Activated CD8-positive, alpha-beta memory T cell treated with anti-CD3 and anti-CD28 coated beads, Interleukin-2, amount 50 U/mL, for 1 hour (primary cell): ENCODE measurements around the gene CD8B2.
"Not testable (repeated sequence)": the region's sequence is repeated elsewhere in the genome, so short reads cannot be mapped to it uniquely, and the experiment has no call there.

Experiments
- DNase-seq: peaks from one replicate; pipeline ENCODE4 v3.0.0-alpha.2; 2020; ENCODE audit errors: extremely low read depth

CD8B2 gene

DNA sequence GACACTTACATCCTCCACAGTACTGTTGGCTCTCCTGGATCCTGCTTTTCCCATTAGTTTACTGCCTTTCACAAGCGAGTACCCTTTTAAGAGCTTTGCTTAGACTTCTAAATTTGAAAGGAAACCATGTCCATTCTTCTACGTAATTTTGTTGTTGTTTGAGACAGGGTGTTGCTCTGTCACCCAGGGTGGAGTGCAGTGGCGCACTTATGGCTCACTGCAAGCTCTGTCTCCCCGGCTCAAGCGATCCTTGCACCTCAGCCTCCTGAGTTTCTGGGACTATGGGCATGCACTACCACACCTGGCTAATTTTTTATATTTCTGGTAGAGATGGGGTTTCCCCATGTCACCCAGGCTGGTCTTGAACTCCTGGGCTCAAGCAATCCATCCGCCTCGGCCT is 24.8 kb downstream of the CD8B2 start:
- not testable (repeated sequence) for DNase-seq

DNA sequence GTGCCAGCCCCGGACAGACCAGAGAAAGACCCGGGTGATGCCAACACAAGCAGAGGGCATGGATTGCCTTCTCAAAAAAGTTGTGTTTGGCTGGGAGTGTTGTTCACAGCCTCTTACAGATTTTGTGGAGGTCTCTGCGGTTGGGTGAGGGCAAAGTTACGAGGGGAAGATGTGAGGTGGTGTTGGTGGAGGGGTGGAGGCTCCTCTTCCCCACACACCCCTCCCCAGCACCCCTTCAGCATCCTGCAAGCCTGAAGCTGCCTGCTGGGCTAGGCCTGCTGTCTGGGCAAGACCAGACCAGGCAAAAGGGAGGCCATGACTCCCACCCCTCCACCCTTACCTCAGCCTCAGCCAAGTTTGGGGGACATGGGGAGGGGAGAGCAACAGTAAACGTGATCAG is 26.2 kb downstream of the CD8B2 start:
- not testable (repeated sequence) for DNase-seq

DNA sequence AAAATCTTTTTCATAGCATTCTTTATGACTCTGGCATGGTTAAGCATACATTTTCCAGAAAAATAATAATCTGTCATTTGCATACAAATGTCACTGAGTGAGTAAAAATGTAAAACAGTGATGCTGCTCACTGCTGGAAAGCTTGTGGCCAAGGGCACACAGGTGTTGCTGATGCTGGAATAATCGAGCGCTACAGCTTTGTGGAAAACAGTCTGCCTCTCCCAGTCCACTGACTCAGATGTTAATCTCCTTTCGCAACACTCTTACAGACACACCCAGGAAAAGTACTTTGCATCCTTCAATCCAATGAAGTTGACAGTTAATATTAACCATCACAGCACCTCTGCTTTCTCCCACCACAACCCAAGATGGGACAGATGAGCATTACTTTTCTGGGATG is 27.7 kb downstream of the CD8B2 start:
- DNase-seq, result not testable (repeated sequence)

DNA sequence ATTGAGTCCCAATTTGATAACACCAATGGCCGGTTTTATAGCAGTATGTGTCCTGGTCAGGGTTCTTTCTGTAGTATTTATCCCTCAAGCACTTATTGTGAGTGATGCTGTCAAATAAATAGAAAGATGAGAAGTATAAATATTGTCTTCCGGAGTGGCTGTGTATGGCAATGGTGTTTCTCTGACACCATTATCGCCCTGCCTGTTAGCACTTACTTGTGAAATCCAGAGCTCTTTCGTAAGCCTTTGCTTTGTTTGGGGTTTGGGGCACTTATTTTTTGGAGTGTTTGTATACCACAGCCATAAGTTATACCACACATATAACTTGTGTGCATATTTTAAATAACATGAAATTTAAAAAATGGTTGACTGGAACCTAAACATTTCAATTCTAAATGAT is 29.3 kb downstream of the CD8B2 start:
- DNase-seq, result no peak

DNA sequence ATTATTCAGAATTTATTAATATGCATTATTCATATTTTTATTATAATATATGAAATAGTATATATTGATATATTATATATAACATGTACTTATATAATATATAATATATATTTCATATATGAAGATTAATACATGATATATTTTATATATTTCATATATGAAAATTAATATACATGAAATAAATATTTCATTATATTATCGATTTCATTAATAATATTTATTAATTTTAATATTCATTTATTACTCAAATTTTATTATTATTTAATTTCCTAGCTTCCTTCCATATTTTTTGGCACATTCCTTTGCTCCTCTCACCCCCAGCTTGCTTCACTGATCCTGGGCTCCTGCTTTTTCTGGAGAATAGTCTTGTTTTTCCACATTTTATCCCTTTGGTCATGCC is 29.7 kb downstream of the CD8B2 start:
- no peak for DNase-seq

DNA sequence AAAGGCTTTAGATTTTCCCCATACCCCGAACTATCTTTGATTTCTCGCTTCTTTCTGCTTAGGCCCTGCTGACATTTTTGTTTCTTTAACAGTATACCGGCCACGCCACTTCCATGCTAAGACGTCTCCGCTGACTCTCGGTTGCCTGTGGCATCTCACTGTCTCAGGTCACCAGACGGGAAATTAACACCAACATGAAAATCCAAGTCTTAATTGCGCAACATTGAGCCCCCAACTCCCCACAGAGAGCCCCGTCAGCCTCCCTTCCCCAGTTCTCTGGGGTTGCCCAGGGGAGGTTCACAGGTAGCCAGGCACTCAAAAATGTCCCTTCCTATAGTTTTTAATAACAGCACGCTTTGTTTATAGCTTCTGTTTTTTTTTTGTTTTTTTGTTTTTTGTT is 30.2 kb downstream of the CD8B2 start:
- no peak for DNase-seq

DNA sequence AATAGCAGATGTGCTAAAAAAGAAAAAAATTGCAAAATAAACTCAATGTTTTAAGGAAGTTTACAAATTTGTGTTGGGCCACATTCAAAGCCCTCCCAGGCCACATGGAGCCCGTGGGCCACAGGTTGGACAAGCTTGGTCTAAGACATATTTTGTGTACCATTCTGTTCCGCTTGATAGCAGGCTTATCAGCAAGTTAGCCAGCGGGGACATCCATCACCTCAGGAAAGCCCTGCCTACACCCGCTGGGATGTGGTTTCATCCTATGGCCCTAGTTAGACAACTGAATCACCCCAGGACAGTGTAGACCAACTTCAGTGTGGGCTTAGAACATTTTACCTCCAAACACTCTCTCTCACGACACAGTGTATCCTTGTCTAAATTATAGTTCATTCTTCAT is 32.6 kb downstream of the CD8B2 start:
- no peak for DNase-seq

DNA sequence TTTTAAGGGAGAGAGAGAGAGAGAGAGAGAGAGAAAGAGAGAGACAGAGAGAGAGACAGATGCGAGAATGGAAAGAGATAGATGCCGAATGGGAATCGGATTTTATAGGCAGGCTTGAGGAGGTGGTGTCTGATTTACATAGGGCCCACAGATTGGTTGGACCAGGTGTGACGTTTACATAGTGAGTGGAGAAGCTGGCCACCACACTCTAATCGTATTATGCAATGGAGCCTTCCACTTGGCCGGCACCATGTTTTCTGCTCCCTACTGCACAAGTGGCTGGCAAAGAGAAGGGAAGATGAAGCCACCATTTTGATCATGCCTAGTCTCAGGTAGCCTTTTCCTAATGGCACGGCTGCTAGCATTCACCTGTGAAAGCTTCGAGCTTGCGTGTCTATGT is 33.9 kb downstream of the CD8B2 start:
- no peak for DNase-seq

DNA sequence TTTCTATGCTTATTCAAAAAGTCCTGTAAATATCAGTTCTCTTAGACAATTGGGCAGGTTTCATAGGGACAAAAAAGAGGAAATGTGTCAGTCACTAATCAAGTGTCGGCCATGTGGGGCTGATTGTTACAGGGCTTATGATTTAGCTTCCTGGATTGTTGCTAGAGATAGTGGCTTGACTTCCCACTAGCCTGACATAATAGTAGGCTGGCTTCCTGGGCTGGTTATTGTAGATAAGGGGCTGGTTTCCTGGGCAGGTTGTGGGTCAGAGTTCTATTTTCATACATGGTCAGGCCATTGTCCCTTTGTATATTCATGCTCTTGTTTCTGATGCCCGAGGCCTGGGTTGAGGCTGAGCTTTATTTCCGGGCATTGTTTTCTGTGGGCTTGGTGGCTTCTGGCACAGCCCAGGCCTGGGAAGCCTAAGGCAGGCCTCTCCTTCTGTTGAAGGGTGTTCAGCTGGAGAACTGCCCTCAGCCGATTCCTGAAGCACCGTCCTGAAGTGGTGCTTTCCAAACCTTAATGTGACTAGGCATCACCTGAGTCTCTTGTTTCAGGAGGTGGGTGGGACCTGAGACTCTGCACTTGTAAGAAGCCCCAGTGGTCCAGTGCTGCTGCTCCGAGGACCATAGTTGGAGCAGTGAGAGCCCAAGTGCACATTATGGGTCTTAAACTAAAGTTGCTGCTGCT is 37.0 kb downstream of the CD8B2 start:
- no peak for DNase-seq

DNA sequence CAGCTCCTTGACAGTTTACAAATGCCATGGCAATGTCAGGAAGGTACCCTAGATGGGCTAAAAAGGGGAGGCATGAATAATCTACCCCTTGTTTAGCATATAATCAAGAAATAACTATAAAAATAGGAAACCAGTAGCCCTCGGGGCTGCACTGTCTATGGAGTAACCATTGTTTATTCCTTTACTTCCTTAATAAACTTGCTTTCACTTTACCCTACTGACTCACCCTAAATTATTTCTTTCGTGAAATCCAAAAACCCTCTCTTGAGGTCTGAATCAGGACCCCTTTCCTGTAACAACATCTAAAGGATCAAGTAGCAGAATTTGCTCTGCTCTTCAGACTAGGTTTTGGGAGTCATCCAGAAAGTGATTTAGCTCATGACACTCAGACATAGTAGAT is 43.7 kb downstream of the CD8B2 start:
- DNase-seq, result no peak

DNA sequence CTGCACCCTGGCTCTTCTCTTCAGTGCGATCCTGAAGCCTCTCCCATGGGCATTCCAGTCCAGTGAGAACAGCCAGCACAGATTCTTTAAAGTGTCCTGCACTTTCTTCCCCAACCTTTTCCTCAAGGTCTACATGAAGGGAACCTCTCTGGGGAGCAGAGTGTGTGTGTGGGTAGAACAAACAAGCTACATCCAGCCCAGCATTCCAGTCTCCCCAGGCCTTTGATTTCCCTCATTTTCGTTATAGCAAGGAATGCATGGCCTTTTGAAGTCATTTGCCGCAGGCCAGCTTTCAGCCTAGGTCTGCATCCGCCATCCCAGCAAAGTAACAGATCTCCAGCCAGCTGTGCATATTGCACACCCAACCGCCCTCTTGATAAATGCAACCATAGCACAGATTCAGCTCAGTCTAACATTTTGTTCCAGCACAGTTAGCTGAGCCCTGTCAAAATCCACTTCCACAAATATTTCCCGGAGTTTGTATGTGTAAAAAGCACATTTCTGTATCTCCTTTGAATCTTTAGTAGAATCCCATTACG is 44.6 kb downstream of the CD8B2 start:
- no peak for DNase-seq

DNA sequence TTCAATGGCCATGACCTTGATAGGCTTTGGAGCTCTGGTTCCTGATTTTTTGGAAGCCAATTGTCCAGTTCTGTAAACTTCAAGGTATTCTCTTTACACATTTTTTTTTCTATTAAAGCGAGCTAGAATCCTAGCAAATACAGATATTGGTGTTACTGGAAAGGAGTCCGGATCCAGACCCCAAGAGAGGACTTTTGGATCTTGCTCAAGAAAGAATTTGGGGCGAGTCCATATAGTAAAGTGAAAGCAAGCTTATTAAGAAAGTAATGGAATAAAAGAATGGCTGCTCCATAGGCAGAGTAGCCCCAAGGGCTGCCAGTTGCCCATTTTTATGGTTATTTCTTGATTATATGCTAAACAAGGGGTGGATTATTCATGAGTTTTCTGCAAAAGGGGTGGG is 45.1 kb downstream of the CD8B2 start:
- no peak for DNase-seq

DNA sequence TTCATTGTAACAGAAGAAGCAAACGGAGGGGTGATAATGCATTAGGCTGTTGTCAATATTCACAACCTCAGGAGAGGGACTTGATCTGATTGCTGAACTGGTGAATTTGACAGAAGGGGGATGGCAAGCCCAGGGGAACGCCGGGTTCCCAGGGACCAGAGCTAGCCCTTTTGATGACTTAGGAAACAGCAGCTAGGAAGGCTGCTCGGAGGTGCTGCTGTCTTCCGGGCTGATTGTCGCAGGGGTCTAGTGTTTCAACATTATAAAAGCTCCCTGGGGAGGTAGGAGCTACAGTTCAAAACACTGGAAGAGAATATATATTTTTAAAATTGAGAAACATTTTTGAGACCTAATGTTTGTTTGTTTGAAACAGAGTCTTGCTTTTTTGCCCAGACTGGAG is 47.3 kb downstream of the CD8B2 start:
- no peak for DNase-seq

DNA sequence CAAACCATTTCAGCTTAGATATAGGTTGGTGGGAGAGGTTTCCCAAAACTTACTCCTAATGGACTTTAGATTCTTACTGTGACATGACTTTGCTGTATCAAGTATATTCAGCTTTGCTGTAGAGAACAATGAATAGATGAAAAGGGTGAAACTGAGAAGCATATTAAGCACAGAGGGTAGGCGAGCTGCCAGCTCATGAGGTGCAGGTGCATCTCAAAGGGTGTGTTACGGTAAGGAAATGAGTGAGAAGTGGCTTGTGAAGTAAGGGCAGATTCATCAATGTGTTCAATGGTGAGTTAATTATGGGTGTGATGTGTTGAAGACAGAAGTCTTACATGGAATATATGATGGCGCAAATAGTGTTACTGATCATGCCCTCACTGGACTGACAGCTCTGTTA is 49.3 kb downstream of the CD8B2 start:
- DNase-seq, result no peak

DNA sequence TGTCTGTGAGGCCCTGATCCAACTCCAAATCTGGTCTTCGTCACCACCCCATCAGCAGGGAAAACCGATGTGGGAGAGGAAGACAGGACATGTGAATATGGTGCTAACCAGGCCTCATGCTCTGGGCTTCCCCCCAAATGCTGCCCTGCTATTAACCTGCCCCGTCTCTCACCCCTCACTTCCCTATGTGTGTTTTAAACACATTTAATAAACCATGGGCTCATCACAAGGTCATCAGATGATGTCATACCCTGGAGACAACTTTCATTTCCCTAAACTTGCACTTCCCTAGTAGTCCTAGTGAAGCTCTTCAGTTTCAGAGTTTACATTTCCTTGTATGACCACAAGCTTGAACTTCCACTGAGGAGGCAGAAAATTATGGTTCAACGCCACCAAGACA is 49.9 kb downstream of the CD8B2 start:
- no peak for DNase-seq

DNA sequence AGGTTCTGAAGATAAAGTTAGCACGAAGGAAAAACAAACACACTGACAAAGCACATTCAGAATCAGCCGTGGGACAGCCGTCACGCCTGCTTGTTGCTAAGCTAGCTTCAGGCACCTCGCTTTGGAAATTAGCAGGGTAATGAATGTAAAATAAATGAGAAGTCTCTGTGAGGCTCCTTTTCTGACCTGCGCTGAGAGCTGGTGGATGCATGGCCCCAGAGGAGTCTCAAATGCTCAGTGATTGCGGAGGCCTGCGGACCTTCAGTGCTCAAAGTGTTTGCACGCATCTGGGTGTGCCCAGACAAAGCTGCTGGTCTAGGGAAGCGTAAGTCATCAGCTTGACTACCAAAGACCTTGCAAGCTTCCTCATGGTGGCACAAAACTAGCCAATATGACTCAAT is 50.6 kb downstream of the CD8B2 start:
- DNase-seq, result no peak

DNA sequence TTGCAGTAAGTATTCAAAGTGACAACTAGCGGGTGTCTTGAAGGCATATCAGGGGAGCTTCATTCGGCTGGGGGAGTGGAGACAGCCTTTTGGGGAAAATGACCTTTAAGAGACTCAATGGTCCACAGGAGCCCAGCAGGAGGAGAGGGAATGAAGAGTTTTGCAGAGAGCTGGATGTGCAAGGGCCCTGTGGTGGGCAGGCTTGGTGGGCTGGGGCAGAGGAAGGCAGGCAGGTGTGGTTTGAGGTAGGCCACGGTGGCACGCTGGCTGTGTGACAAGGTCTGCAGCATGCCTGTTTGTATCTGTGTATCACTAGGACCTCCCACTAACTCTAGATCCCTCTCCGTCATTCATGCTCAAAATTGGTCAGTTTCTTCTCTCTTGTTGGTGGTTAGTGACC is 53.7 kb downstream of the CD8B2 start:
- no peak for DNase-seq

DNA sequence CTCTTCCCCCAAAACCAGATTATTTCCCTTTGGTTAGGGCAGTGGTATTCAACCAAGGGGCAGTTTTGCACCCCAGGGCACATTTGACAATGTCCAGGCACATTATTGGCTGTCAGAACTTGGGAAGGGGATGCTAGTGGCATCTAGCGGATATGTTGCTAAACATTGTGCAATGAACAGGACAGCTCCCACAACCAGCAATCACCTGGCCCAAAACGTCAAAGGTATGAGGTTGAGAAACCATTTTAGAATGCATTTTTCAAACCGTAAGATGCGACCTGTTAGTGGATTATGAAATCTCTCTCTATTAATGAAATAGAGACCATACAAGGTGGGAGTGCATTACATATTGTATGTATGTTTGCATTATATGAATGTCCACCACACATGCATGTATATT is 54.2 kb downstream of the CD8B2 start:
- no peak for DNase-seq

DNA sequence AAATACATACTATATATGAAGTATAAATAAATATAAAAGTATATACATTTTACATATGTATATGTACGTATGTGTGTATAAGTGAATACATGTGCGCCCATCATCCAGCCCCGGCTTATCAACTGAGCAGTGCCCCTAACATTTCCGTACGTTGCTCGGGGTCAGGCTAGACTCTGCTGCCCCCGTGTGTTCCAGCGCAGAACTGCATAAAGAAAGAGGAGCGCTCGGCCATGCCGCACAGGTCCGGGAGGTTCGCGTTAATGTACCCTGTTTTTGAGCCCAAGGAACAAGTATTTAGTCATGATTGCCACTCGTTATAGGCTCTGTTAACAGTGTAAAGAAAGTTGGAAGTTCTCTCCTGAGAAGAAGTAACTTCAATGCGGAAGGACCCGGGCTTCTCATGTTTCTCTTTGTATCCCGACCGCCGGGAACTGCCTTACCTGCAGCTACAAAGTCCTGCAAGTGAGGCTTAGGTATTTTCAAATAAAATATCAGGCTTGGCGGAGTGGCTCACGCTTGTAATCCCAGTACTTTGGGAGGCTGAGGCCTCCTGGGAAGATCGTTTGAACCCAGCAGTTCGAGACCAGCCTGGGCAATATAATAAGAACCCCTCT is 55.7 kb downstream of the CD8B2 start:
- peak; percentile 24 for DNase-seq

DNA sequence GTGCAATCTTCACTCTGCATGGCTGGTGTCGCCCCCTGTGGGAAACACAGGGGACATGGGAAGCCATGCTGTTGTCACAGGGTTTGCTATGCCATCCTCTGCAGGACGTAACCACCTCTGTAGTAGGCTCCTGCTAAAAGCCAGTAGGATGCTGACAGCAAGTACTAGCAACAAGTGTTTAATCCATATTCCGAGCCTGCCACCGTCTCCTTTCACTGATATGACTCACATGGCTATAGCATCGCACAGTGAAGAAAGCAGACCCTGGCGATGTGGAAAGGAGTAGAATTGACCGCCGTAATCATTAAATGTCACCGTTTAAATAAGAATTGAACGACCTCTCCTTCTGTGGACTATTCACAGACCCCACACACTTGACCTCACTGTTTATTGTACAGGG is 57.8 kb downstream of the CD8B2 start:
- DNase-seq, result no peak

DNA sequence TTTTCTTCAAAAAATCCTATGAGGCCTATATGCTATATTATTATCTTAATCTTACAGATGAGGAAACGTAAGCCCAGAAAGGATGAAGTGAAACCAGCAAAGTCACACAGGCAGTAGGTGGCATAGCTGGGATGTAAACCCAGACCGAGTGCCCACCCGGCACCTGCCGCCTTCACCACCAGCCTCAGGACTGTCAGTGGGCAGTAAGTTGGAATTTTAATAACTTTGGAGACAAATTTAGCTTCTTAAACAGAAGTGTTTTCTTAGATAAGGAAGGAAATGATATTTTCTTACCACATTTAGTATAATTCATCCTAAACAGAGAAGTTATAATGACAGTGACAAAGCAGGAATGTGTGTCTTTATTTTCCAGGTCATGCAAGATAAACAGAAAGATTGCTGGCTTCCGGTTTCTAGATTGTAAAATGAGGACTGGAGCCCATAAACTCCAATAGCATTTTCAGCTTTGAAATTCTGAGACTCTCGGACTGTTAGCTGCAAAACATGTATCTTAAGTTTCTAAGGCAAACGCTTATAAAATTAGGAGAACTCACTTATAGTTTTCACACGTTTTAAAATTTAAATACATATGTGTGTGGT is 59.3 kb downstream of the CD8B2 start:
- DNase-seq, result no peak

DNA sequence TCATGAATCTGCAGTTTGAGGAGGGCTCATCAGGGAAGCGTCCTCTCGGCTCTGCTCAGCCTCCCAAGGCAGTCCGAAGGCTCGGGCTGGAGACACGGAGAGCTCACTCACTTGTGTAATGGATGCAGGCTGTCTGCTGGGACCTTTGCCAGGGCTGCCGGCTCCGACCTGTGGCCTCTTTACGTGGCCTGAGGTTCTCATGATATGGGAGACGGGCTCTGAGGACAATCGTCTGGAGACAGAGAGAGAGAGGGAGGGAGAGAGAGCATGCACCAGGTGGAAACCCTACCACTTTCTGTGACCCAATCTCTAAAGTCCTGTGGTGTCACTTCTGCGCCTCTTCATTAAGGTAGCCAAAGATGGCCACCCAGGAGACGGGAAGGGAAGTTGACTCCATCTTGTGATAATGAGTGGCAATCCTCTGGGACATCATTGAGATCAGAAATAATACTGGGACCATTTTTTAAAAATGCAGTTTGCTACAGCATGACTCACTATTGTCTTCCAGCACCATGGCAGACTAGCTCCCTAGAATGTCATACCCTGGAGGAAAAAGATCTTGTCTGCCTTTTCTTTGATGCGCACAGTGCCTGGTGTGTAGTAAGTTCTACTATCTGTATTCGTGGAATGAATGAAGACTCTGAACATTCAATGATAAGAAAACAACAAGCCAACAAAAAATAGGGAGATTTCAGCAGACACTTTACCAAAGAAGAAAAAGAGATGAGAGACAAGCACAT is 60.2 kb downstream of the CD8B2 start:
- DNase-seq, result no peak
